GM06990 (cell line): ENCODE data around the gene TTC28.

Source experiments
- DNase-seq: peaks from one replicate; pipeline ENCODE4 v3.0.0-alpha.2; 2011; ENCODE audit not compliant: insufficient read length; ENCODE audit errors: extremely low read depth
- H3K27me3 ChIP-seq: replicated peaks from 2 replicates; pipeline ENCODE4 v1.6.0; 2011; ENCODE audit warnings: low read length; ENCODE audit not compliant: control insufficient read depth, insufficient read depth
- H3K36me3 ChIP-seq: 2 replicates; pipeline ENCODE4 v1.5.1; 2011; ENCODE audit warnings: low read length; ENCODE audit not compliant: control insufficient read depth, insufficient read depth
- H3K4me3 ChIP-seq: replicated peaks from 2 replicates; pipeline ENCODE4 v1.5.1; 2011; ENCODE audit warnings: low read depth, mild to moderate bottlenecking, control low read depth, low read length
- CTCF ChIP-seq: IDR thresholded peaks from 2 replicates; pipeline ENCODE4 v1.5.1; 2011; ENCODE audit warnings: low read length, control low read depth, mild to moderate bottlenecking, inconsistent platforms; ENCODE audit not compliant: insufficient read depth, poor library complexity, severe bottlenecking

Gene TTC28

GRCh38 chr22:28031383-28031922 is 648.2 kb downstream of the TTC28 start:
- Histone ChIP-seq H3K36me3 (no peaks in the 10 kb centered on the region), H3K4me3 (no peak overlapping the region), H3K27me3 (no peaks in the 10 kb centered on the region; the same call in none of the 2 replicates)
- no peak for TF ChIP-seq CTCF
- no peak for DNase-seq

- TF ChIP-seq CTCF: no peak
- no peak overlapping the region for H3K4me3 ChIP-seq
- H3K27me3 ChIP-seq: no peaks in the 10 kb centered on the region; the same call in none of the 2 replicates
- no peaks in the 10 kb centered on the region for H3K36me3 ChIP-seq
- DNase-seq: no peak
Observed at GRCh38 chr22:28030473-28030872, 649.2 kb downstream of the TTC28 start.

GRCh38 chr22:28029956-28030355 is 649.7 kb downstream of the TTC28 start:
- DNase-seq: no peak
- no peaks in the 10 kb centered on the region; the same call in none of the 2 replicates for H3K27me3 ChIP-seq
- no peak overlapping the region for H3K4me3 ChIP-seq
- no peak for TF ChIP-seq CTCF
- H3K36me3 ChIP-seq: no peaks in the 10 kb centered on the region

GRCh38 chr22:28029201-28029948 is 650.3 kb downstream of the TTC28 start:
- no peak for TF ChIP-seq CTCF
- Histone ChIP-seq H3K4me3 (no peak overlapping the region), H3K36me3 (no peaks in the 10 kb centered on the region), H3K27me3 (no peaks in the 10 kb centered on the region; the same call in 1 of the 2 replicates)
- DNase-seq: no peak

- no peak for DNase-seq
- H3K27me3 ChIP-seq: no peaks in the 10 kb centered on the region
- TF ChIP-seq CTCF: no peak
Observed at GRCh38 chr22:28027453-28028448, 651.9 kb downstream of the TTC28 start.

More at GRCh38 chr22:28027453-28028448, 651.9 kb downstream of the TTC28 start:
- Histone ChIP-seq H3K4me3 (no peak overlapping the region), H3K36me3 (no peaks in the 10 kb centered on the region)
